Activated gamma-delta T cell (primary cell): ENCODE measurements around the gene FAM111A.

Experiments used
- DNase-seq: peaks from one replicate; lab custom pipeline; 2025; lab: John Stamatoyannopoulos, UW

Gene FAM111A

DNA sequence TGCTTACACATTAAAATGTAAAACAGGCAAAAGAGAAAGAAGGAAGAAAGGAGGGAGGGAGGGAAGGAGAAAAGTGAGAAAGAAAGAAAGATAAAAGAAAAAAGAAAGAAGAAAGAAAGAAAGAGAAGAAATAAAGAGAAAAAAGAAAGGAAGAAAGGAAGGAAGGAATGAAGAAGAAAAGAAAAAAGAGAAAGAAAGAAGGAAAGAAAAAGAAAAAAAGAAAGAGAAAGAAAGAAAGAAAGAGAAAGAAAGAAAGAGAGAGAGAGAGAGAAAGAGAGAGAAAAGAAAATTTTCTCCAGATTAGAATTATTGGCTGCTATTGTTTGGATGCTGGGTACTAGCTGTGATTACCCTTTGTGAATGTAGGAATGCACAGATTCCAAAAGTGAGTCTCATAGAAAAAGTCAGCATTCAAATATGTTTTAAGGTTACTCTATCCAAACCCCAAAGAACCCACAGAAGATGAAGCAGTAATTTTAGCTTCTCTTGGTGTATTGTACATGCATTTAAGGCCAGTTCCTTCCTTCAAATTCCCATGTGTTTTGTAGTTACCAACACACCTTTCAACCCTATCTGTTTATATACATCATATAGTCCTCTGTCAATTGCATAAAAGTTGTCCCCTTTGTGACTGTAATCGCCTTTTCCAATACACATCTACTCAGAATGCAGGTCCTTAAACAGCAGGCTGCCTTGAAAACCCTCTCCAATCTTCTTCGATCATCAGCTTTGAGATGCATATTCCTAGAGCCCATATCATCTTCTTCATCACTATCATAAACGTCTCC, 789 bp upstream of the FAM111A start:
- no peak for DNase-seq

DNA sequence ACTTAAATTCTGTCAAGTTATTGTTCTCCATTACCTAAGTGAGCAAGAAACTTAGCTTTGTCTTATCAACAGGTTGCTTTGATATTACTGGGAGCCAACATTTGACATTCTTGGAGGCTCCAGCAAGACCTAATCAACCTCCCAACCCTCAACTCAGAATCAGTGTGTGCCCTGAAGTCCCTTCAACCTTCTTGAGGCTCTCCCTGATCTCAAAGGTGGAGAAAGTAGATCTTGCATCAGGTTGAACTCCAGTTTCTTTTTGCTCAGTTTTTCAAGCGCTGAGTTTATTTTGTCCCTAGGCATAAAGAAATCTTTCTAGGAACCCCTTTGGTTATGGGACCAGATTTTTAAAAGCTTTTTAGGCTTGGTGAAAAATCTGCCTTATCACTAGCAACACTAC, 1.4 kb downstream of the FAM111A start:
- DNase-seq, result no peak

DNA sequence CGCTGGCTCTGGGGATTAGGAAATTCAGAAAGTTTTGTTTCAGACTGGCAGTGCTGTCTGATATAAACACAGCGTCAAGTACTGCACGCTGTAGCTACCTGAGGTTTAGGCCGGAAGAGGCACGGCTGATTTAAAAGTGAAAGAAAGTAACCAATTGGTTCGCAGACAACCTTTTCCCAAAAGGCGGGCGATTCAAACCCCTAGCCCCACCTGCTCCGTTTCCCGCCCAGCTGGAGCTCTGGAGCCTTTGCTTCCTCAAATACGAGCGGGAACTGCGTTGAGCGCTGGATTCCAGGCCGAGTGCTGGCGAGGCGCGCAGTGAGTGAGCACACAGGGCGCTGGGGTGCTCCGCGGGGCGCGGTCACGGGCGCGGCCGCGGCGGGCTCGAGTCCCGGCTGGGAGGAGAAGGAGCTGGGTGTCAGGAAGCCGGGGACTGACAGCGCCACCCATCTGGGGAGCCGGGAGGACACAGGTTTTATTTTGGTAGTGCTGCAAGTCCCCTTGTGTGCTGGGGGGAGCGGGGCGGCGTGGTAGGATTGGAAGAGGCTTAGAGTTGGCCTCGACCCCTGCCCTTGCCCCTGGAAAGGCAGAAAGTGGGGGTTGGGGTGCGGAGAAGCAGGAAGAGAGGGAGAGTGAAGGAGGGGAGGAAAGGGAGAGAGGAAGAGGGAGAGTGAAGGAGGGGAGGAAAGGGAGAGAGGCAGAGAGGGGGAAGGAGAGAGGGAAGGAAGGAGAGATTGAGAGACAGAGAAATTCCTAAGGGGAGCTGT, 2.1 kb downstream of the FAM111A start:
- DNase-seq, result peak; percentile 21

DNA sequence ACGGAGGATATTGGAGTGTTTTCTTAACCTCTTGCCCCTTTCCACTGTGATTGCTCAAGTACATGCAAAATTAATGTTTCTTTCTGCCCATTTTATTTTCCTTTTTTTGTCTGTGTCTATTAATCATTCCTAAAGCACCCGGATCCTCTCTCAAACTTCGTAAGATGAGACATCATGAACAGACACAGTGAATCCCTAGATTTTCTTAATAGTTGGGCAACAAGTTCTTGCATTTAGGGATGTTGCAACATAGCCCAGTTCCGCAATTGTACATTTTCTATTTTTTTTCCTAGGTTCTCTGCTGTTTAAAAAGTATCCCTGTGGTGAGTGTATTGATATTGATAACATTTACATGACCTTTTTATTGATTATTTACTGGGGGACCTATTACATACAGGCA, 2.9 kb downstream of the FAM111A start:
- no peak for DNase-seq

DNA sequence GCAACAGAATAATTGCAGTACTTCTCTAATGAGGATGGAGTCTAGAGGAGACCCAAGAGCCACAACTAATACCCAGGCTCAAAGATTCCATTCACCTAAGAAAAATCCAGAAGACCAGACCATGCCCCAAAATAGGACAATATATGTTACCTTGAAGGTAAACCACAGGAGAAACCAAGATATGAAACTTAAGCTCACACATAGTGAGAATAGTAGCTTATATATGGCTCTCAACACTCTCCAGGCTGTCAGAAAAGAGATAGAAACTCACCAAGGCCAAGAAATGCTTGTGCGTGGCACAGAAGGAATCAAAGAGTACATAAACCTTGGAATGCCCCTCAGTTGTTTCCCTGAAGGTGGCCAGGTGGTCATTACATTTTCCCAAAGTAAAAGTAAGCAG, 9.1 kb downstream of the FAM111A start:
- DNase-seq, result no peak

DNA sequence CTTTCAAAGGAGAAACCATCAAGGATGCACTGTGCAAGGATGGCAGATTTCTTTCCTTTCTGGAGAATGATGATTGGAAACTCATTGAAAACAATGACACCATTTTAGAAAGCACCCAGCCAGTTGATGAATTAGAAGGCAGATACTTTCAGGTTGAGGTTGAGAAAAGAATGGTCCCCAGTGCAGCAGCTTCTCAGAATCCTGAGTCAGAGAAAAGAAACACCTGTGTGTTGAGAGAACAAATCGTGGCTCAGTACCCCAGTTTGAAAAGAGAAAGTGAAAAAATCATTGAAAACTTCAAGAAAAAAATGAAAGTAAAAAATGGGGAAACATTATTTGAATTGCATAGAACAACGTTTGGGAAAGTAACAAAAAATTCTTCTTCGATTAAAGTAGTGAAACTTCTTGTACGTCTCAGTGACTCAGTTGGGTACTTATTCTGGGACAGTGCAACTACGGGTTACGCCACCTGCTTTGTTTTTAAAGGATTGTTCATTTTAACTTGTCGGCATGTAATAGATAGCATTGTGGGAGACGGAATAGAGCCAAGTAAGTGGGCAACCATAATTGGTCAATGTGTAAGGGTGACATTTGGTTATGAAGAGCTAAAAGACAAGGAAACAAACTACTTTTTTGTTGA, 9.8 kb downstream of the FAM111A start:
- no peak for DNase-seq

DNA sequence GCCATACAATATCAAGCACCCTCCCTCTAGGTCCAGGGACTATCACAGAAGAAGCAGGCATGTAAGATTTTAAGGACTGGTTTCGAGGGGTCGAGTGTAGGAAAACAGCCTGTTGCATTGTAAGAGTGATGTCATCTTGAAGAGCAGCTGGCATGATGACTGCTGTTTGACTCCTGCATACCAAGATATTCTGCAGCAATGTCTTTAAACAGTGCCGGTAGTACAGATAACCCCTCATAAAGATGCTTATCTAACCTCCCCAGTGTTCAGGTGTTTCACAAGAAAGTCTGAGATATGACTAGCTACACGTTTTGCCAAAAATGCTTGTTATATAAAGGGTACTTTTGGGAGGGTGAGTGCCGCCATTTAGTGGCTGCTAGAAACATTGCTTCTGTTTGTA, 12.0 kb downstream of the FAM111A start:
- no peak for DNase-seq

DNA sequence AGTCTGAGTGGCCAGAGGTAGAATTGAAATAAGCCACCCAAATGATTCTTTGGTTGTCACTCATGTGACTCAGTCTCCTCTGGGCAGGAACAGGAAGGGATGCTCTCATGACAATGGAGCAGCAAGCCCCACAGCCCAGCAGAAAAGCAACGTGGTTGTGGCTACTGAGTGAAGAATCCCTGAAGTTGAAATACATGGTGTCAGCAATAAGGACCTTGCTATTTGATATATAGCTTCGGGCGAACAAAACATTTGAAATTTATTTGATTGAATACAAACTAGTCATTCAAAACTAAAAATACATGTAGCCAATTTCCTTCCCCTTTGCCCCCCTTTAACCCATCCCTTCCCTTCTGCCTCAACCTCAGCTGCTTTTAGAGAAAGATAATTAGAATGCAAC, 14.8 kb downstream of the FAM111A start:
- no peak for DNase-seq

DNA sequence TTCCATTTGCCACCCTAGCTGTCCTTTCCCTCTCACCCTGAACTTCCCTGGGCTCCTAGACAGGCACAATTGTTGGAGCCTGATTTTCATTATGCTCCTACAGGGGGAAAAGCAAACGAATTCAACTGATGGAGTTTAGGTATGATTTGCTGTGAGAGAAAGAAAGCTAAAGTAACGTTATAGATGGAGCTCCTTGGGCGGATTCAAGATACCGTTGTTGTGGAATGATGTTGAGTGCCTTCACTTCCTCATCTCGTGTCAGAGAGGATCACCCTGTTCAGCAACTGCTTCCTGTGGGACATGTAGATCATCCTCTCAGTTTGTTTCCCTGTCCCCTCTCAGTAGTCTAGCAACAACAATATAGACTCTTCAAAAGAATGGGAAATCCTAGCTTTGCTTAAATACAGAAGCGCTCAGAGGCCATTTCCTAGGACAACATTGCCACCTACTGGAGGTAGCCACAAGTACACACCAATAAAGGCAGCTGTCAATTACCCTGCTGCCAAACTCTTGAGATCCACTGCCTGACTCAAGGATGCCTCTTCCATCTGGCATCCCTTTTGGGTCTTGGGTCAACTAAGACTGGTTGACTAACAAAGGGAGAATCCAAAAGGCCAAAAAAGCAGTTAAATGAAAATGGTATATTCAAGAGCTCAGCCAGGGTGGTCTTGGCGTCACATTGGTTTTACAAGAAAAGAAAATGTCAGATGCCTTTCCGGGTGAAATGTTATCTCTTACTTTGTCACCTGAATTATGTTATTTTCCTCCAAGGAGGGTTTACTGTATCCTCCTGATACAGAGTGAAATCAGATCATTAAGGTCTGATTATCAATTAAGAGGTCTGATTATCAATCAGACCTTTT, 15.8 kb downstream of the FAM111A start:
- DNase-seq, result no peak

DNA sequence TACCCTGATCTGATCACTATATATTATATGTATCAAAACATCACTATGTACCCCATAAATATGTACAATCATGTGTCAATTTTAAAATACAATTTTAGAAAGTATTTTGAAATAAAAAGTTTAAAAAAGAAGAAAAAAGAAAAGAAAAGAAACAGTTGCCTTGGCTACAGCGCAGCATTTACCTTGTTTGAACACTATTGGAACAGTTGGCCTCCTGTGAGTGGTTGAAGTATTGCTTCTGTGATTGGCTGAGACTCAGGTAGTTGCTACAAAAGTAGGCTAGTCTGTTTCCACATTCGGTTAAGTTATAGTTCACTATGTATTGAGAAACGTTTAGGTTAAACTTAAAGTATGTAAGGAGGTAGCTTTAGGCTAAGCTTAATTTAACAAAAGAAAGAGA, 21.4 kb downstream of the FAM111A start:
- DNase-seq, result no peak

DNA sequence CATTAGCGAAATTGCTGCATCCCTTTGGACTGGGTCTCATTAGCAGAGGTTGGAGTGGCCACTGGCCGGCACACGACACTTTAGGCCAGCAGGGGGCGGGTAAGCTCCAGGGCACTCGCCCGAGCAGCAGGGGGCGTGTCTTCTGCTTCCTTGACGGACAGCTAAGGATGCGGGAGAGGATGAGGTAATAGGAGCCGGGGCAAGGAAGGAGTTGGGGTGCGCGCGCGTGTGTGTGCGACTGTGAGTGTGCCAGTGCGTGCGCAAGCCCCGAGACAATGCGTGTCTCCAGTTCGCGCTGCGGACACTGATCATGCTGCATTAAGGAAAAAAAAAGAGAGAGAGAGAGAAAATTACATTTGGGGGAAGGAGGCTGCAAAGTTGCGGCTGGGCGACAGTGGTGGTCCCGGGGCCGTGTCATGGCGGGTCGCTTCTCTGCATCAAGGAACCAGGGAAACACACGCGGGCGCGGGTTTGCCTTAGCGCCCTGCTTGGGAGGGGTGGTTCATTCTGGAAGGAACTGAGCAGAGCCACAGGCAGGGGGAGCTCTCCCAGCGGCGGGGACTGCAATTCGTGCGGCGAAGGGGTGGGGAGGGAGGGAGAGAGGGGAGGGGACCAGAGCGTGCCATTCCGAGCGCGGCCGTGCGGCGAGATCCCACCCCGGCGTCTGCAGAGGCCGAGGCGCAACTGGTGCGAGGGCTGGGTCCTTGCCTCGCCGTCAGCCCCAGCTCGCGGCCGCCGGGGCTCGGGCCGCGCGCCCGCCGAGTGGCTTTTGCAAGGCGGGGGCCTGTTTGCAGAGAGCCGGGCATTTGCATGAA, 29.1 kb downstream of the FAM111A start, which contains the start of gene DTX4:
TSS of gene DTX4 (plus strand) at position 625 of the 815 bp plus-strand sequence. CDS start 464 bp downstream, outside the sequence.
- peak; percentile 62 for DNase-seq

DNA sequence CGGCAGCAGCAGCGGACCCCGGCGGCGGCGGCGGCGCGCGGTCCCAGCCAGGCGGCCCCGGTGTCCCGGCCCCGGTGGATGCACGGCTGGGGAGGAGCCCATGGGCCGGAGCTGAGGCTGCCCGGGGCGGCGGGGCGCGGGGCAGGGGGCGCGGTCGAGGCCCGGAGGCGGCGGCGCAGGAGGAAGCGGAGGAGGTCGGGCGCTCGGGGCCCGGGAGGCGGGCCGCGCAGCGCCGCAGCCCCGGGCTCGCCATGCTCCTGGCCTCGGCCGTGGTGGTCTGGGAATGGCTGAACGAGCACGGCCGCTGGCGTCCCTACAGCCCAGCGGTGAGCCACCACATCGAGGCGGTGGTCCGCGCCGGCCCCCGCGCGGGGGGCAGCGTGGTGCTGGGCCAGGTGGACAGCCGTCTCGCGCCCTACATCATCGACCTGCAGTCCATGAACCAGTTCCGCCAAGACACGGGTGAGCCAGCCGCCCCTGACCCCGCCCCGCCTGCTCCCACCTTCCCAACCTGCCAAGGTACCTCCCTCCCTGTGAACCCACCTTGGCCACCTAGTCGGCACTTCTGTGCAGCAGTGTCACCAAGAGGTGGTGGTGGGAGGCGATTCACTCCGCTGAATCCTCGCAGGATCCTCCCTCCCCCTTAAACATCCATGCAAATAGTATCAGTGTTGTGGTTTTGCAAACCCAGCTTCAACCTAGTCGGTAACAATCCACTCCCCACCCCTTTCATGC, 29.9 kb downstream of the FAM111A start:
- DNase-seq, result no peak

DNA sequence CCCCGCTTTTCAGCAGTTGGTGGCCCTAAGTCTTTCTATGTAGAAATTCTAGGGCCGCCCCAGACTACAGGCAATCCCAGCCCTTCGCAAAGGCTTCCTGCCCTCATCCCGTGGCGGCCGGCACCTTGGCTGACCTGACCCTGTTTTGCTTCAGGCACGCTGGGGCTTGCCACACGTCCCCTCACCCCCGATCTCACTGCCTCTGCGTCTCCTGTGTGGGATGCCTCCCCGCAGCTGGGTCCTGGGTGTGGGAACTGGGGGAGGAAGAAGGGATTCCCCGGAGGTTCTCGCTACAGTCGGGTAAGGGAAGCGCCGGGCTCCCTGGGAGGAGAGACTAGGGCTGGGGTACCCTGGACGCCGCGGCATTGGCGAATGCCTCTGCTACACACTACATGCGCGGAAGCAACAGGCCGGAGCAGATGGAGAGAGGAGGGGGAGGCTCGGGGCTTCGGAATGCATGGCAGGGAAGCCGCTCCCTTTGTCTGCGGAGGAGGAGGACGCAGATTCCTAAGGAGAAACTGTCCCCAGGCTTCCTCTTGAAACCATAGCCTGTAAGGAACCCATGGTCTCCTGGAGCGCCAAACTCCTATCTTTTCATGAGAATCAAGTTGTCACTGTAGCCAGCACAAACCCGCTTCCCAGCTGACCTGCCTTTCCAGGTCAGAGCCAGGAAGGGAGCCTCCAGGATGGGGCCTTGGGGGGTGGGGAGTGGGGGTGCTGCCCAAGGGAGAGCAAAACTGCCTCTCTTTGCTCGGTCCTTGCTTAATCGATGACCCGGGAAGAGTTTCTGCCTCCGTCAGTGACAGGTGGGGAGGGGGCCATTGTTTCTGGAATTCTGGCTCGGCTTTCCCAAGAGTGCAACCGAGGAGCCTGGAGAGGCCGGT, 30.7 kb downstream of the FAM111A start:
- DNase-seq, result no peak

DNA sequence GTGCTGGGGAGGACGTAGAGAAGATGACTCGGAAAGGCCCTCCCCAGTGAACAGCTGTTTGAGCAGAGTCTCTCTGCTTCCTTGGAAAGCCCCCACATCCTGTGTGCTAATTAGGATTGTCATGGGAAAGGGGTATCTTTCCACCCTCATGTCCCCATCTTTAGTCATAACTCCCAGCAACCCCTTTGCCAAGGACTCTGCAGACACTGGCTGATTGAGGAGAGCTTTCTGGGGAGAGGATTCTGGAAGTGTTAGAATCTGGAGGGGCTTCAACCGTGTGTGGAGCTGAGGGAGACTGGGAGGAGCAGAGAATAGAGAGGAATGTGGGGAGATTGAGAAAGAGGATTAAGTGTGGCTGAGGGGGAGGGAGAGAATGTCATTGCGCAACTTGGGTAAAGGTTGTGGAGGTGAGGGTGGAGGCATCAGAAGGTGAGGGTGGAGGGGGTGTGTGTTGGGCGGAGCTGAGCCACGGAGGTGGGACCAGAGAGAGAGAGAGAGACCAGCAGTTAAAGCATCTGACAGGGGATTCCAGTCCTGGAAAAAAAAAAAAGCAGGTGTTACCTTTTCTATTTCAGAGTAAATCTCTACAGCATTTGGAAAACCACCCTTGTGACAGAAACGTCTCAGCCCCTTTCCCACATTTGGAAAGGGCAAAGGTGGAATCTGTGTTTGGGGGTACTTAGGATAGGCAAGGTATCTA, 31.5 kb downstream of the FAM111A start:
- no peak for DNase-seq

DNA sequence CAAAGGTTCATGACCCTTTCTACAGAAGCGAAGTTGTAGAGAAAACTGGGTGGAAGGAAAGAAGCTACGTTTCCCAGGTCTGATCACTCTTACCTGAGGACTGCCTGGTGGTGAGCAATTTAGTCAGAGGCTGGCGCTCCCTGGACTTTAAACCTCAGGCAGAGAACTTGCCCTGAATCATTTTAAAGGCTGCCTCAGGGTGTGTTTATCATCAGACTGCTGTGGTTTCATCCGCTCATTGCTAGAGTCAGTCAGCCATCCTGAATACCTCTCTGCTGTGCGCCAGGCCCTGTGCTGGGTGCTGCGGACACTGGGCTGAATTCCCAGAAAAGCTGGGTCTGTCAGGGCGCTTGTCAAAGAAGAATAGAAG, 32.0 kb downstream of the FAM111A start:
- no peak for DNase-seq

DNA sequence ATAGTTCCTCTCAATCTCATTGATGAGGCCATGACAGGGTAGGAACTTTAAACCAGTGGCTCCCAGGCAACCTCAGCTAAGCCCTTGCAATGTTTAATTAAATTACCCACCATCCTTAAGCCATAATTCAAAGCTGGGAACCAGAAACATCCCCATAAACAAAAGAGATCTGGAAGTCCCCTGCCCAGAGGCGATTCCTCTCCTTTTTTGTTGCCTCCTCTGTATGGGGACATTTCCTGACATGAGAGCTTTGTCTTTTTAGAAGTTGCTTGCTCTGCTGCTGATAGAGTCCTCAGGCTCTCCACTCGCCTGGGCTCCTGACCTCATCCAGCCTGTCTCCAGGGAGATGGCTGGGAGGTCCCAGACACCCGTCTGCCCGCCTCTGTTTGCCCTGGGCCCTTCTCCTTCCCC, 32.4 kb downstream of the FAM111A start:
- no peak for DNase-seq

DNA sequence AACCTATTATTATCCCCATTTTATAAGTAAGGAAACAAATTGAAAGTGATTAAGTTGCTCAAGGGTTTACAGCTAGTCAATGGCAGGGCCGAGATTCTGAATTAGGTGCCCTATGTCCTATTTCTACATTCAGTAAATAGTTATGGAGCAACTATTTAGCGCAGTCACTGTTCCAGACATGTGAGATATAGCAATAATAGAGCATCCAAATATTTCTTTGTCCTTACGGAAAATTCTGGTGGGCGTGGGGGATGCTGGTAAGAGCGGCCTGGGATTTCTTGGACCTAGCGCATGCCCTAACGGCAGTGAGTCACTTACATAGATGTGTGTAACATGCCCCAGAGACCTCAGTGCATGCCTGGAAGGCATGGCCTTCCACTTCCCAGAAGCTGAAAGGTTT, 33.7 kb downstream of the FAM111A start:
- no peak for DNase-seq

DNA sequence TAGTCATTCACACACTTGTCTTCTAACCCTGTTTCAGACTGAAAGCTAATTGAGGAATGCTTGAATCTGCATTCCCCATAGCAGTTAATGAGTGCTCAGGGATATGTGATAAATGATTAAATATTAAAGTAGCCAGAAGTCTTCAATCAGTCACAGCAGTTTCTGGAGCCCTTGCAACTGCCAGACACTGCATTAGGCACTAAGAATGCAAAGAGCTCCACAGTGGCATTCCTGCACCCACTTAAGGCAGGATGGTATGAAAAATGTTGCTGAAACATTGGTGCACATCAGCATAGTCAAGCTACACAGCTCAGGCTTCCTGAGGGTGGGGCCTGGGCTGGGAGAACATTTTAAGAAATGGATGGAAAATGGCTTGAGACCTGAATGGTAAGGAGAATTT, 35.7 kb downstream of the FAM111A start:
- no peak for DNase-seq

DNA sequence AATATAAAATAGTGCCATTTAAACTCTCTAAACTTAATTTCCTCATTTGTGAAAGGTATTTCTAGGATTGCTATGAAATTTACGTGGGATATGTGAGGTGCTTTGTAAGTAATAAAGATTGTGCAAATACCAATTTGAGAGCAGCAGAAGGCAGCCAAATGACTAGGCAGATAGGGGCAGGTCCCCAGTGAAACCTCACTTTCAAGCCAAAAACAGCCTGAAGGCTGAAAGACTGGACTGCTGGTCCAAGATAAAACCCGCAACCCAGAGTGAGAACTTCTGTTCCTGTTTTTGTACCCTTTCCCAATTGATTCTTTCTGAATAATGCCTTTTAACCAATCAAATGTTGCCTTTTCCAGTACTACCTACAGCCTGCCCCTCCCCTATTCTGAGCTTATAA, 36.5 kb downstream of the FAM111A start:
- DNase-seq, result no peak
